GM12873 (cell line): ENCODE measurements around the gene OPN1SW.

Experiments used
- TF ChIP-seq, protein P1 (sequence below): IDR thresholded peaks from 2 replicates; pipeline ENCODE4 v1.5.1; 2012; ENCODE audit warnings: low read depth, mild to moderate bottlenecking, moderate library complexity, low read length, control low read depth; ENCODE audit not compliant: insufficient read depth; ENCODE audit errors: missing control alignments

Gene OPN1SW

DNA sequence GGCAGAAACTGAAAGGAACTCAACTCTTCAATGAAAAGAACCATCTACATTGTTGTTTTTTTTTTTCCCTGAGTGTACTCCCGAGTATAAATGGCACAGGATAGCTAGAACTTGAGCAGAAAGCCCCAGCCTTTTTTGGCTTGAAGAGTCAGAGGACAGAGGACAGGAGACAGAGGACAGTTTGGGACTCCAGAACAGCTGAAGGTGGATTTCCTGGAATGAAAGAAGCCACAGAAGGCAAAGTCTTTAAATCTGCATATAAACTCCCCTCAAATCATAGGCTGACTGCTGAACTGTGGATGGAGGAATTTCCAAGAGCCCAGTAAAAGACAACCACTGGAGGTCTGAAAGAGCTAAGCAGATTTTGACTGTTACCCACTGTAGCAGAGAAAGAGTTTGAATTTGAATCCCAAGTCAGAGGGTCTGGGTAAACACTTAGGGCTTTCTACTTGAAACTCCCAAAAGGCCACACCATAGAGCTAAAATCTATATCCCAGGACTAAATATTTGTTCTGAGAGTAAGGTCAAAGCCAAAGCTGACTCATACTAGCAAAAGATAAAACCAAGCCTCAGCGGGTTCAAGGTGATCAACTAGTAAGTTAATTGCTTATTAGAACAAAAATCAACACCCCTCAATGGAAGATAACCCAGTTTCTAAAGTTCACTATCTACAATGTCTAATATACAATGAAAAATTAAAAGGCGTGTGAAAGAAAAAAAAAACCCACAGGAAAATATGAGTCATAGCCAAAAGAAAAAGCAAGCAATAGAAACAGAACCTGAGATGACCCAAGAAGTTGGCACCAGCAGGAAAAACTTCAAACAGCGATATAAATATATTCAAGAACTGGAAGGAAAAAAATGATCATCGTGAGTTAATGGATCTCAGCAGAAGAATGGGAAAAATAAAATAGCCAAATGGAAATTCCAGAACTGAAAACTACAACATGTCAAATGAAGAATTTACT, 1.8 kb upstream of the OPN1SW start:
- TF ChIP-seq, protein P1, sequence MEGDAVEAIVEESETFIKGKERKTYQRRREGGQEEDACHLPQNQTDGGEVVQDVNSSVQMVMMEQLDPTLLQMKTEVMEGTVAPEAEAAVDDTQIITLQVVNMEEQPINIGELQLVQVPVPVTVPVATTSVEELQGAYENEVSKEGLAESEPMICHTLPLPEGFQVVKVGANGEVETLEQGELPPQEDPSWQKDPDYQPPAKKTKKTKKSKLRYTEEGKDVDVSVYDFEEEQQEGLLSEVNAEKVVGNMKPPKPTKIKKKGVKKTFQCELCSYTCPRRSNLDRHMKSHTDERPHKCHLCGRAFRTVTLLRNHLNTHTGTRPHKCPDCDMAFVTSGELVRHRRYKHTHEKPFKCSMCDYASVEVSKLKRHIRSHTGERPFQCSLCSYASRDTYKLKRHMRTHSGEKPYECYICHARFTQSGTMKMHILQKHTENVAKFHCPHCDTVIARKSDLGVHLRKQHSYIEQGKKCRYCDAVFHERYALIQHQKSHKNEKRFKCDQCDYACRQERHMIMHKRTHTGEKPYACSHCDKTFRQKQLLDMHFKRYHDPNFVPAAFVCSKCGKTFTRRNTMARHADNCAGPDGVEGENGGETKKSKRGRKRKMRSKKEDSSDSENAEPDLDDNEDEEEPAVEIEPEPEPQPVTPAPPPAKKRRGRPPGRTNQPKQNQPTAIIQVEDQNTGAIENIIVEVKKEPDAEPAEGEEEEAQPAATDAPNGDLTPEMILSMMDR = no peak

DNA sequence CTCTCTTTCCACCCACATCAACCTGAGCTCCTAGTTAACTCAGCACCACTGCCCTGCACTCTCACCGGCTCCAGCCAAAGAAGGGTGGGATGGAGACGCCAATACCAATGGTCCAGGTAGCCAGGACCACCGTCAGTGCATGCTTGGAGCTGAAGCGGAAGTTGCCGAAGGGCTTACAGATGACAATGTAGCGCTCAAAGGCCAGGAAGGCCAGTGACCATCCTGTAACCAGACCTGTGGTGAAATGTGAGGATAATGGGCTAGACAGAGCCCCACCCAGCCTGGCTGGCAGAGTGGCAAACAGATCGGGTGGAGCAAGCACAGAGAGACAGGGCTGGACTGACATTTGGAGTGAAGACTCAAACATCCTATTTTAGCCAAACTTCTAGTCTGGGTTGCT, 673 bp downstream of the OPN1SW start:
- TF ChIP-seq, protein P1 = no peak

- TF ChIP-seq, protein P1 = no peak
These were observed 1.4 kb downstream of the OPN1SW start for GRCh38 chr7:128774029-128774689.

DNA sequence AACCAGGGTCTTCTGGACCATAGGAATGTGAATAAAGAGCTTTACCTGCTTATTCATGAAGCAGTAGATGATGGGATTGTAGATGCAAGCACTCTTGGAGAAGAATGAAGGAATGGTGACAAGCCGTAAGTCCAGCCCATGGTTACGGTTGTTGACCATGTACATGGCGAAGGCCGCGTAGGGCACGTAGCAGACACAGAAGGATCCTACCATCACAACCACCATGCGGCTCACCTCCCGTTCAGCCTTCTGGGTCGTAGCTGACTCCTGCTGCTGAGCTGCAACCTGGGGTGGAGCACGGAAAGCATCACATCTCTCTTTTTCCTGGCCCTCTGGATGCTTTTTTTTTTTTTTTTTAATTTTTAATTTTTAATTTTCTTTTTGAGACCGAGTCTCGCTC, 2.0 kb downstream of the OPN1SW start:
- TF ChIP-seq, protein P1 = no peak

DNA sequence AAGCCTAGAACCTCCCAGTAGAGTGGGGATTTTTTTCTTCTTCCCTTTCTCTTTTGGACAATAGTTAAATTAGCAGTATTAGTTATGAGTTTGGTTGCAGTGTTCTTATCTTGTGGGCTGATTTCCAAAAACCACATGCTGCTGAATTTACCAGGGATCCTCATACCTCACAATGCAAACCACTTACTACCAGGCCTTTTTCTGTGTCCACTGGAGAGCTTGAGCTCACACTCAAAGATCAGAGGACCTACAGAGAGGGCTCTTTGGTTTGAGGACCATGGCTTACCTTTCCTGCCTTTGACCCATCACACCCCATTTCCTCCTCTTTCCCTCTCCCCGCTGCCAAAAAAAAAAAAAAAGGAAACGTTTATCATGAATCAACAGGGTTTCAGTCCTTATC, 5.4 kb downstream of the OPN1SW start:
- TF ChIP-seq, protein P1 = no peak

GRCh38 chr7:128767475-128768110, 8.0 kb downstream of the OPN1SW start:
- TF ChIP-seq, protein P1 = no peak

GRCh38 chr7:128763541-128763940, 12.1 kb downstream of the OPN1SW start:
- TF ChIP-seq, protein P1 = no peak
